CD1c-positive myeloid dendritic cell (primary cell): ENCODE data around the gene FAF1.

ENCODE experiments used
- DNase-seq: peaks from one replicate; pipeline ENCODE4 v3.0.0-alpha.2; 2016; ENCODE audit errors: extremely low spot score

FAF1 gene

DNA sequence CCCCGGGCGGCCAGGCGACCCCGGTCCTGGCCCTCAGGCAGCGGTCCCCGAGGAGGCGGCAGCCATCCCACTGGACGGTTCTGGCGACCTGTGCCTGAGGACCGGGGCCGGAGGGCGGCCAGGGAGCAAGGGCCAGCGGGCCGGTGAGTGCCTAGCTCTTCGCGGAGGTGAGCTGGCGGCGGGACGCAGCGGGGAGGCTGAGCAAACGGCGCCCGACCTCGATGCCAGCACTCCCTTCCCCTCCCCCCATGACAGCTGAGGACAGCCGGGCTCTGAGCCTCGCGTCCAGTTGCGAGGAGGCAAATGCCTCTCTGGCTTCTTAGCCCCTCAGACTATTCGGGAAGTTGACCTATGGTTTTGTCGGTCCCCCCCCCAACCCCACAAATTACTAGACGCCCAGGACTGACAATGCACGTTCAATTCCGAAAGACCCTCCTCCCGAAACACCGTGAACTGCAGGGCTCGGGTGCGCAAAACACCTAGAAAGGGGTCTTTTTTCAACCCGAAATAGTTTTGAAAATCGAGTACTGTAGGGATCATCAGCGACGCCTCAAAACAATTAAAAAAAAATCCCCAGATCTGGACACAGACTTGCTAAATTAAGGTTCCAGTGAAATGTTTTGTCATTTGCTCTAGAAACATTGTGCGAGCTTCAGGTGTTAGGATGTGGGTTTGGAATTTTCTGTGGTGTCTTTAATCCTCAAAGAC lies 18.2 kb upstream of the FAF1 start:
- DNase-seq, result peak; percentile 8

DNA sequence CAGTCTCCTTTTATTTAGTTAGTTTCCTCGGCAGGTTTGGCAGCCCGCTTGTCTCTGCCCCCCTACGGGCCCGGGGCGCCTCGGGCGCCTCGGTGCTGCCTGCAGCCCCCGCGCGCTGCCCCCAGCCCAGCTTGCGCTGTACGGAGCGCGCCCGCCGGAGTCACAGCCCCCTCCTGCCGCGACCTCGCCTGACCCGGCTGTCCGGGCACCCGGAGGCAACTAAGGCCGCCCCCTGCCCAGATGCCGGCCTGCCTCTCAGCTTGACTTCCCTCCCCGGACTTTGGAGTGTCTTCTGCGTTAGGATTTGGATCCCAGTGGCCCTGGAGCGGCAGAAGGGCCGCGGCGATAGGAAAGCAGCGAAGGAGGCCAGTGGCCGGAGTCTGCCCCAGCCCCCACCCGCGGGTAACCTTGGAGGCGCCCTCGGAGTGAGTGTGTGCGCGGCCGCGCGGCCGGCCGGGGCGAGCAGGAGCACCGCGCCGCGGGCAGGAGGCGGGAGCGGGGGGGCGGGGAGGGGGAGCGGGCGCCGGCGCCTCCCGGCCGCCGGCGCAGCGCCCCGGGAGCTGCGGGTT lies 17.6 kb upstream of the FAF1 start:
- peak; percentile 35 for DNase-seq

DNA sequence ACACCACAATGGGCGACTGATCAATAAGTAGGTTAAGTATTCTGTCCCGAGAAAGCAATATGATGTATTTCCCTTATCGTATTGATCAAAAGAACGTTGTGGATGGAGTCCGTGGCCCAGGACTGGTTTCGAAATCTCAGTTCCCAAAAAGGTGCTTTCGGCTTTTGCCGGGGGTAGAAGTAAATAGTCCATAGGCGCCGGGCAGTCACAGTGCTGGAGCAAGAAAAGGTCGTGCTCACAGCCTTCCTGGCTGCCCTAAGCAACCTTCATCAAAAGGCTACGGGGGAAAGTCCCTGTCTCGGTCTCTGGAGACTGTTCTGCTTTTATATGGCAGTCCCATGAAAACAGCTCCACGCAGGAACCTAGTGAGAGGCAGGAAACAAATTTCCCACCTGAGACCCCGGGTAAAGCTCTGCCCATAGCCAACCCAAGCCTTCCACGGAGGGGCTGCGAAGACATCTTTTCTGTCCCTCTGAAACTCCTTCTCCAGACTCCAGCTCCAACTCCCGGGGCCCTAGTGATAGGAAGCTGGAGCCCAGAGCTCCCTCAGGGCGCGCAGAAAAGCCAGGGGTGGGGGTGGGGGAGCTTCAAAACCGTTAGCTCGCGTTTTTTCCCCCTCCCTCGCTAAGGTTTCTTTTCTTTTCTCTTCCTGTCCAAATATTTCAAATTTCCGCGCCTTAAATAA lies 17.0 kb upstream of the FAF1 start:
- peak; percentile 59 for DNase-seq

DNA sequence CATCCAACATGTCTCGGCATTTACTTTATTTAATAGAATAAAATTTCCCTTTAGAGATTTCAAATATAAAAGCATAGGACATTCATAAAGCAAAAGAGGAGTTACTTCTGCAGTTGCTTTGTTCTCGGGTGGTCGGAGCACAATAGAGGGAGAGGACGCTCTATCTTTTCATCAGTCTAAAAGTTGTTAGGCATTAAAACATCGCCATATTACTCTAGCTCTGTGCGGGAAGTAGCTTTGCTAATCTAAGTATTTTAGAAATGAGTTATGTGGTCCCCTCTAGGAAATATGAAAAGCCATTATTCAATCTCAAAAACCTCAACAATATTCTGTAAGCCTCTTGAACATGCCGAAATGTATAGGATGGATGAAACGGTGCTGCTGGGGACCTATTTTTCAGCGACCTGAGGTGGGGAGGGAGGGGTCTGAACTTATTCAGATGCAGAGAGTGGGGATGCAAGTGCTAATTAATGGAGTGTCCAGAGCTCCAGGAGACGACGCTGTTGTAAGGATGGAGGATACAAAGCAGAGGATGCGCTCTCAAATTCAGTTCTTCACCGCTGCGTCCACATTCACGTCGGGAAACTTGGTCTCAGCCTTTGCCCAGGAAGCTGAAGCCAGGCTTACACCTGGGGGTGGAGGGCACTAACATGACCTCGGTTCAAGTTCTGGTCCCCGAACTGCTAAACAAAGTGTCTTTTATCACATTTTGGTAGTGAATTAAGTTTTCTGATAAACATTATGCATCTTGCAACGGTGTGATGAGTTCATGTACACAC lies 16.2 kb upstream of the FAF1 start:
- DNase-seq, result no peak

DNA sequence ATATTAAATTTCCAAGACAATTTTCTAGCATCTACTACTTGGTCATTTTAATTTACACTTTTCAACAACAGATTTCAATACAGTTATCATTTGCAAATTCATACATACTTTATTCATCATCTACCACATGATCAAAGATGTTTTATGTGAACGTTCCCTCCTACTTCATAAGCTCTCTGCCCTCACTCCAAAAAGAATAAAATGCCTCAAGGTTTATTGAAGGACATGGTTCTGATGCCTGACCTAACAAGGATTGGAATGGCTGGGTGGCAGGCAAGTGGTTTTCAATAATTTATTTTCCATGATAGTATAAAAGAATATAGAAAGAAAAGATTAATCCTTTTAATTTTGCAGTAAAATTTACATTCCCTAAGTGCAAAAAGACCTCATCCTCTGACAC lies 15.4 kb upstream of the FAF1 start:
- DNase-seq, result no peak

DNA sequence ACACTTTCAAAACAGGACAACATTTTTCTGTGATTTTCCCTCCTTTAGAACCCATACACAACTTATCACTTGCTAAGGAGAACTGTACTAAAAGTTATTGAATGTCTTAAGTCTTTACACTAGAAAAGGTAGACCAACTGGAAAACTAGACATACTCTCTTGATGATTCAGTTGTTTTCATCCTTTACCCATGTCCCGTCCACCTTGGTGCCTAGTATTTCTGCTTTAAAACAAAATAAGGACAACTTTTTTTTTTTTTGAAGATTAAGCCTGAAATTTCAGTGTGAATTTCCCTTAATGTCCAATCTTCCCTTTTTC lies 14.5 kb upstream of the FAF1 start:
- no peak for DNase-seq

DNA sequence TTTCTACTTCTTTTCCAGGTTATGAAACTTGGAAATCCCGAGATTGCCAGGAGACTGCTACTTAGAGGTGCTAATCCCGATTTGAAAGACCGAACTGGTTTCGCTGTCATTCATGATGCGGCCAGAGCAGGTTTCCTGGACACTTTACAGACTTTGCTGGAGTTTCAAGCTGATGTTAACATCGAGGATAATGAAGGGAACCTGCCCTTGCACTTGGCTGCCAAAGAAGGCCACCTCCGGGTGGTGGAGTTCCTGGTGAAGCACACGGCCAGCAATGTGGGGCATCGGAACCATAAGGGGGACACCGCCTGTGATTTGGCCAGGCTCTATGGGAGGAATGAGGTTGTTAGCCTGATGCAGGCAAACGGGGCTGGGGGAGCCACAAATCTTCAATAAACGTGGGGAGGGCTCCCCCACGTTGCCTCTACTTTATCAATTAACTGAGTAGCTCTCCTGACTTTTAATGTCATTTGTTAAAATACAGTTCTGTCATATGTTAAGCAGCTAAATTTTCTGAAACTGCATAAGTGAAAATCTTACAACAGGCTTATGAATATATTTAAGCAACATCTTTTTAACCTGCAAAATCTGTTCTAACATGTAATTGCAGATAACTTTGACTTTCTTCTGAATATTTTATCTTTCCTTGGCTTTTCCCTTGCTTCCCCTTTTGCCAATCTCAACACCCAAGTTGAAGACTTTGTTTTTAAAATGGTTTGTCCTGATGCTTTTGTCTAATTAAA lies 14.0 kb upstream of the FAF1 start:
- DNase-seq, result no peak

DNA sequence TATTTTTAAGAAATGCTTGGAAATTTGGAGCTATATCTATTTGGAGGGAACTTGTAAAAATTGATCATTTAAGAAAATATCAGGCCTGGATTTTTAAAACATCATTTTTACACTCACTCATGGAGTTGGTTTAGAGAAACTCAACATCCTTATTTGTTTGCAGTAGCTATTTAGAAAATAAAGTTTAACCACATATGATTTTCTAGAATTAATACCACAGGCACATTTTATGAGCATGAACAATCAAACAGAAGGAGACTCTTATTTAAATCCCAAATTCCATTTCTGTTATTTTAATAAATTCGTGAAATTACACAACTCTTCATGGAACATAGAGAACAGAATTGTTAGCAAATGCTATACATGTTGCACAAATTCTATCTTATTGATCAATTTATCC lies 13.2 kb upstream of the FAF1 start:
- no peak for DNase-seq

DNA sequence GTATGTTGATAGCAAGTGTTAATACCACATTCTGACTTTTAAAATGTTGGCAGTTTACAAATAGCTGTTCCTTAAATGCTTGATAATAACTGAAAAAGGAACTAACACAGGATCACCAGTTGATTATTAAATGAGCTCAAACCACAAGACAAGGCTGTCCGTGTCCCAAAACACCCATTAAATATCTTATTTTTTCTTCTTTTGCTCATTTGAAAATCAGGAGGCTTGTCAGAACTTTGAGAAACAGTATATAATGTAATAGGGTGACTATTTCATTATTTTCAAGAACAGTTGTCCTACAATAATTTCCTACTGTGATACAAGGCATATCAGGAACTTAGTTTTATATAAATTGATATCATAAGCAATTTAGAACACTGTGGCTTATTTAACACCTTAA lies 12.7 kb upstream of the FAF1 start:
- peak; percentile 29 for DNase-seq

DNA sequence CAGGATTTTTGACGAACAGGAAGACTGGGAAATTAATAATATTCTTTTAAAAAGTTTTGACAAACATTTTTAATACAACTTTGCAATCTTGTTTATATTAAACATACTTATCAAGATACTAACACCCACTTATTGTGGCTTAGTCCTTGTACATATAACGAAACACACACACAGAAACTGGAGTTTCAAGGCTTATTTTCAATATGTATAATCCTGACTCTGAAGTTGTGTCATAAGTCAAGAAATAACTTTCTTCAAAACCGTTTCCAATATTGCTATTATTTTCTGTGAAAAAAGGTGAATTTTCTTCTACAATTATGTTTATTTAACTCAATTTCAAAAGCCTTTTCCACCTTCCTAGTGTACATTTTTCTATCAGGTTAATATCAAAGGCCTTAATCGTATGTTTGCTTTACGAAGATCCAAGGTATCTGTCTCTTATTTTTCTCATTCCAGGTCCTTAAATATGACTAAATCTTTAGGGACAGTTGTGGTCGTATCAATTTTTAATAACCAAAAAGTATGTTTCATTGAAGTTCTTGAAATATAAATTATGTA lies 11.8 kb upstream of the FAF1 start:
- no peak for DNase-seq

DNA sequence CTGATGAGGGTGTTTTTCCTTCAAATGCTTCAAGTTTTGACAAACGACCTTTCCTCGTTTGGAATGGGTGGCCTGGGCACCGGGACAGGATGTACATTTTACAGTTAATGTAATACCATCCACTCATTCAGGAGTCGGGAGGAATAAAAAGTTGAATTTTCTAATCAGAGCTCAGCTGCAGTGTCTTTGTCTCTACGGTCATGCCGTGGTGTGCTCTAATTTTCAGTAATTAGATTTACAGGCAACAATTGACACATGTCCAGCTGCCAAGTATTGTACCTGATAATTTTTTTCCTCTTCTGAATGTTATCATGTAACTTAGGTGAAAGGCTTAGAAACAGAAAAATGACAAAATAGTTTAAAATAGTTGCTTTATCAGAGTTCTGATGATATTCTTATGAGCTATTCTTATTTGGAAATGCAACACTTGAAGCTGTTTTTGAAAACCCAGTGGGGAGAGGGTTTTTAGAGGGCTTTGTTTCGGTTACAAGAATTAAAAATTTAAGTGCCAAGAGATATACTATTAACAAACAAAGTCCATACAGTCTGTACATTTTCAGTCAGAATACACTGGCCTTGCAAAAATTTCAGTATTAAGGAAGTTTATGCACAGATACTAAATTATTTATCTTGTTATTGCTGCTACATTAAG lies 11.0 kb upstream of the FAF1 start:
- no peak for DNase-seq

DNA sequence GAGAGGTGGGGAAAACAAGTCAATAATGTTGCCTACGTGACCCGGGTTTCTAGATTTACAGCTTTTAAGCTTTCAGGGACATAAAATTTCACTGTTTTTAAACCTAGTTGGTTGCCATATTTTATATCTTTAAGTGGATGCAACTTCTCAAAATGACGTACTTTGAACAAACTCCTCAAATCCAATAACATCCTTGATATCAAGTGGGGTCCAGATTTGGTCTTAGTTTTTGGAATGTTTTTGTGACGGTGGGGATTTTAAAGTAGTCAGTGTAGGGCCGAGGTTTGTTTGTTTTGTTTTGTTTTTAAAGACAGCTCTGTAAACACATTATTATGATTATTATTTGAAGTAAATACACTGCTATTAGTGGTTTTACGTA lies 10.4 kb upstream of the FAF1 start:
- no peak for DNase-seq

DNA sequence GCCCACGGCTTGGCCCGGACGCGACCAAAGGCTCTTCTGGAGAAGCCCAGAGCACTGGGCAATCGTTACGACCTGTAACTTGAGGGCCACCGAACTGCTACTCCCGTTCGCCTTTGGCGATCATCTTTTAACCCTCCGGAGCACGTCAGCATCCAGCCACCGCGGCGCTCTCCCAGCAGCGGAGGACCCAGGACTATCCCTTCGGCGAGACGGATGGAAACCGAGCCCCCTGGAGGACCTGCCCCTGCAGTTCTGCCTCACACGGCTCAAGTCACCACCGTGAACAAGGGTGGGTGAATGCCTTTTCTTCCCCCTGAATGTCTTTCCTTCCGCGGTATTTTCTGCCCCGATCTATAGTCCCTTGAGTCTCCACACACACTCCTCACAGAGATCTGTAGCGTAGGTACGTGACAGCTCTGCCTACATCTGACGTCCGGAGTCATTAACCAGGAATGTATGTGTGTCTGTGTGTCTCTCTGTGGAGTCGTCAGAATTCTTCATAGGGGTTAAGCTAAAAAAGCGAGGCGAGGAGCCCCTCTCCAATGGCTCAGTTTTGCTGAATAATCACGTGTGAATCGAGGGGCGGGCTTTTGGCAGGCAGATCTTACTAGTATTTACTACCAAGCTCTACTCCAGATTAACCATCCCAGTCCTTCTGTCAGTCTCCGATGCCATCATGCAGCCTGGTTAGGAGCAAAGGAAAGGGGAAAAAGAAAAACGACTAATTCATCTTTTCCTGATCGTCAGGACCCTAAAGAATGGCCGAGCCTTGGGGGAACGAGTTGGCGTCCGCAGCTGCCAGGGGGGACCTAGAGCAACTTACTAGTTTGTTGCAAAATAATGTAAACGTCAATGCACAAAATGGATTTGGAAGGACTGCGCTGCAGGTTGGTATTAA lies 9.8 kb upstream of the FAF1 start, which contains the start of gene CDKN2C:
Gene CDKN2C, plus strand, starts transcription at position 635 of the 898 bp plus-strand sequence. Its CDS starts 124 bp downstream, at position 759.
- peak; percentile 56 for DNase-seq

DNA sequence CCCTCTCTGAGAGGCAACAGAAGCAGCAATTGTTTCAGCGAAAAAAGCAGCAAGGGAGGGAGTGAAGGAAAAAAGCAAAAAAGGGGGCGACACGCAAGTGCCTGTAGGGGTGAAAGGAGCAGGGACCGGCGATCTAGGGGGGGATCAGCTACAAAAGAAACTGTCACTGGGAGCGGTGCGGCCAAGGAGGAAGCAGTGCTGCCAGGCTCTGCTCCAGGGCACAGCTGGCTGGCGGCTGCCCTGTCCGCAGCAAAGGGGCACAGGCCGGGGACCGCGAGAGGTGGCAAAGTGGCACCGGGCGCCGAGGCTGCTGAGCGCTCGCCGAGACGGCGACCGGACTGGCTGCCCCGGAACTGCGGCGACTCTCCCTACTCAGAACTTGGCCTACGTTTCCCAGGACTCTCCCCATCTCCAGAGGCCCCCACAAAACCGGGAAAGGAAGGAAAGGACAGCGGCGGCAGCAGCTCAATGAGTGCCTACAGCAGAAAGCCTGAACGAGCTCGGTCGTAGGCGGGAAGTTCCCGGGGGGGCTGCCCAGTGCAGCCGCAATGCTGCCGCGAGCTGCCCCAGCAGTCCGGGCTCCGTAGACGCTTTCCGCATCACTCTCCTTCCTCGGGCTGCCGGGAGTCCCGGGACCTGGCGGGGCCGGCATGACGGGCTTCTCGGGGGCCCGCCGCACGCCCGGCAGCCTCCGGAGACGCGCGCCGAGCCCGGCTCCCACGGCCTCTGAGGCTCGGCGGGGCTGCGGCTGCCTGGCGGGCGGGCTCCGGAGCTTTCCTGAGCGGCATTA lies 8.9 kb upstream of the FAF1 start:
- peak; percentile 50 for DNase-seq

DNA sequence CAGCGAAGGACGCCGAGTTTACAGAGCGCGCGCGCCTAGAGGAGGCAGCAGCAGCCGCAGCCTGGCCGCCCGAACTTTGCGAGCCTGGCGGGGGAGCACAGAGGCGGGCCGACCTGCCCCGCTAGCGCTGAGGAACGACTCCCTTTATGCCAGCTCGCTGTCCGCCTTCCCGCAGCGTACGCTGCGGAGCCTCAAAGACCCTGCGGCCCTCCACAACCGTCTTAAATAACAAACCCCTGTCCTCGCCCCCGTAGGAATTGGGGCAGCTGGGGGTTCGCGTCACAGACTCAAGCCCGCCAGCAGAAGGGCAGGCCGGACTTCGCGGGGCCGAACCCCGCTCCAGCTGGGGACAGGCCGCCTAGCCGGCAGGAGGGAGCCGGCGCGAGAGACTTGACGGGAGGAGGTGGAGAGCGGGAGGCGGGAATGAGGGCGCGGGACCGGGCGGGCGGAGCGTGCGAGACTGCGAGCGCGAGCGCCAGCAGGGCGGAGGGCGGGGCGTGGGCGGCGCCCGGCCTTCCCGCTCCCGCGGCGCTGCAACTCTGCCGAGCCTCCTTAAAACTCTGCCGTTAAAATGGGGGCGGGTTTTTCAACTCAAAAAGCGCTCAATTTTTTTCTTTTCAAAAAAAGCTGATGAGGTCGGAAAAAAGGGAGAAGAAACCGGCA lies 8.2 kb upstream of the FAF1 start:
- peak; percentile 93 for DNase-seq

DNA sequence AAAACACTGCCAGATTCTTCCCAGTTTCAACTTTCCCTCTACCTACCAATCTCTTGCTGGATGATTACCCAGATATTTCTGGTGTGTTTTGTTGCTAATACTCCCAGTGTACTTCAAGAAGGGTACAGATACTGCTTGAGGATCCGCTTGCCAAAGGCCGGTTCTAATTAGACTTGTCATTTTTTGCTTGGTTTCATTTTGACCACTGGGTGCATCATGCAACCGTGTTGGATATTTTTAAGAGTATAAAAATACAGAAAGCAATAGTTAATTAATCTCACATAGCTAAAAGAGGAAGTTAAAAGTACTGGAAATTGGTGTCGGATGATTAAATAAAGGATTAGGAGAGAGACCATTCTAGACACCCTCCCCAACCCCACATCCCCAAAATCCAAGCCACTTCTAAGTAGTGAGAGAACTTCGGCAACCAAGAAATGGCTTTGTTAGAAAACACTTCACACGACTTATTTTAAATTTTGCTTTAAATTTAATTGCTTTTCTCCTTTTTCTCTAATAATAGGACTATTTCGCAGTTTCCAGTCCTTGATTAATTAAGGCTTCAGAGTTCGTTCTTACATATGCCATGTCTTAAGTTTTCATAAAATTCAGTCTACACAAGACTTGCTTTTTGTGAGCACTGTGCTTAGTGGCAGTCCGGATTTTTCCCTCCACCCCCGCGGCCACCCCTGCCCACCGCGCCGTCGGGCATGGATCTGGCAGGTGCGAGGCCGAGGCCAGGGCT lies 7.5 kb upstream of the FAF1 start:
- peak; percentile 10 for DNase-seq

DNA sequence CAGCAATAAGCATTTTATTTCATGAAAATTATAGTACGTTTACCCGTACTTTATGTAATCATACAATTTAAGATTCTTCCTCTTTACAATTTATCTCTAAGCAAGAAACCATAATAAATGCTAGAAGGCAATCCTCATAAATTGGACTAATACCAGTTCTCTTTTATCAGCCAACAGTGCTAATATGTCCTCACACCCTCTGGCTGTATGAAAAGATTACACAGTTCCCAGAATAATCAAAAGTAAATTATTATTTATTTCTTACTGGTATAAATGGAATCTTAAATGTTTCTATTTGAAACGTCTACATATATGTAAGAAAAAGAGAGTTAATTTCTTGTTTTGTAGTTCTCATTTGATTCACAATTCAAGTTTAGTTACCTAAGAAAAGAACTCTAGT lies 6.9 kb upstream of the FAF1 start:
- DNase-seq, result no peak

DNA sequence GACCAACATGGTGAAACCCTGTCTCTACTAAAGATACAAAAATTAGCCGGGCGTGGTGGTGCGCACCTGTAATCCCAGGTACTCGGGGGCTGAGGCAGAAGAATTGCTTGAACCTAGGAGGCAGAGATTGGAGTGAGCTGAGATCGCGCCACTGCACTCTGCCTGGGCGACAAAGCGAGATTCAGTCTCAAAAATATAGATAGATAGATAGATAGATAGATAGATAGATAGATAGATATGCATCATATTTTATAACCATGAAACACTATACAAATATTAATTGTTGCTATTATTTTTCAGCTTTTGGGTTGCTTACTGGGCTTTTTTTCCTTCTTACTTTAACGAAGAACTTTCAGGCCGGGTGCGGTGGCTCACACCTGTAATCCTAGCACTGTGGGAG lies 4.8 kb upstream of the FAF1 start:
- no peak for DNase-seq
